K562 (cell line): ENCODE data around the gene FRMD4A. TPM values are rescaled to one million over a fixed set of nuclear protein-coding genes. Genes with fewer than 3 reads are reported as not detected.

Source experiments
- ATAC-seq: fragments of 200-7000 bp; cut with Tn5 transposase; 3 replicates; pipeline ENCODE4 v1.9.1; 2020; ENCODE audit warnings: moderate library complexity
- BruUV-seq: library from RNA; stranded (reverse); fragments of 400-500 nt; replicated peaks from 2 replicates; lab custom pipeline; 2021; lab: Mats Ljungman, UMichigan
- CTCF ChIA-PET: fragments of 300-600 bp; formaldehyde crosslinking; extraction: SDS; loops from one replicate; lab custom pipeline; 2021; ENCODE audit warnings: low intra/inter-chr PET ratio; lab: Yijun Ruan, JAX
- POLR2A ChIA-PET: fragments of 300-600, 350-650 bp; sonication (Branson Sonifier 250); formaldehyde crosslinking; extraction: SDS; loops from one replicate; lab custom pipeline; 2021; ENCODE audit warnings: antibody characterized with exemption, inconsistent platforms; lab: Yijun Ruan, JAX
- DNase-seq, 4 experiments: peaks; one replicate each; pipeline versions ENCODE4 v3.0.0 to v3.0.0-alpha.2; 2011 to 2018; ENCODE audit warnings: low spot score in 3 of 4, mixed read lengths in 3 of 4; ENCODE audit errors: extremely low read depth in 1 of 4
- FAIRE-seq: peaks from 2 replicates; lab custom pipeline; 2011; peaks lifted over from hg19 to GRCh38; lab: Jason Lieb, UNC
- H2AFZ ChIP-seq: 2 replicates; pipeline ENCODE4 v1.6.0; 2011; ENCODE audit warnings: low read depth, low read length, control low read depth, inconsistent platforms
- H3K27ac ChIP-seq: fragments of 200-600 bp; 3 replicates; pipeline ENCODE4 v1.8.0; 2011; ENCODE audit warnings: low read depth, mild to moderate bottlenecking, control low read depth, inconsistent platforms, low read length, moderate library complexity, mixed read lengths; ENCODE audit errors: extremely low read depth
- H3K27me3 ChIP-seq, 2 experiments: fragments of 300-600 bp in 1 of 2; 2 replicates in 1 of 2; 3 replicates in 1 of 2; pipeline versions ENCODE4 v1.6.0 to v1.8.0; 2011; ENCODE audit warnings: inconsistent platforms in 2 of 2, low read length in 2 of 2, mild to moderate bottlenecking in 1 of 2, mixed read lengths in 1 of 2, moderate library complexity in 1 of 2; ENCODE audit not compliant: control insufficient read depth in 2 of 2, insufficient read depth in 2 of 2
- H3K36me3 ChIP-seq: fragments of 300-600 bp; 3 replicates; pipeline ENCODE4 v1.8.0; 2011; ENCODE audit warnings: mild to moderate bottlenecking, low read length, inconsistent platforms; ENCODE audit not compliant: control insufficient read depth, insufficient read depth
- H3K4me1 ChIP-seq, 2 experiments: fragments of 200-600 bp in 1 of 2; replicated peaks in 1 of 2; 2 replicates in 1 of 2; 3 replicates in 1 of 2; pipeline versions ENCODE4 v1.5.1 to v1.8.0; 2011; ENCODE audit warnings: inconsistent platforms in 2 of 2, low read length in 2 of 2, mild to moderate bottlenecking in 1 of 2, mixed read lengths in 1 of 2, moderate library complexity in 1 of 2; ENCODE audit not compliant: control insufficient read depth in 2 of 2, insufficient read depth in 2 of 2
- H3K4me2 ChIP-seq: 2 replicates; pipeline ENCODE4 v1.6.1; 2011; ENCODE audit warnings: low read length, control low read depth, inconsistent platforms, mixed read lengths; ENCODE audit not compliant: insufficient read depth
- H3K4me3 ChIP-seq: fragments of 200-600 bp; sonication (generic), shearing (Covaris generic); 2 replicates; pipeline ENCODE4 v1.5.1; 2016; ENCODE audit warnings: control low read depth, inconsistent platforms
- H3K79me2 ChIP-seq: fragments of 200-600 bp; 3 replicates; pipeline ENCODE4 v1.8.0; 2011; ENCODE audit warnings: low read length, inconsistent platforms; ENCODE audit not compliant: control insufficient read depth, insufficient read depth
- H3K9ac ChIP-seq, 2 experiments: 2 replicates each; pipeline versions ENCODE4 v1.6.0 to v1.6.1; 2011; ENCODE audit warnings: low read depth in 2 of 2, low read length in 2 of 2, control low read depth in 1 of 2, inconsistent platforms in 1 of 2, mild to moderate bottlenecking in 1 of 2, mixed read lengths in 1 of 2; ENCODE audit not compliant: insufficient read depth in 1 of 2
- H3K9me1 ChIP-seq: one replicate; pipeline ENCODE4 v1.6.0; 2011; ENCODE audit warnings: inconsistent platforms, mild to moderate bottlenecking, low read length, moderate library complexity; ENCODE audit not compliant: control insufficient read depth, insufficient read depth
- H3K9me3 ChIP-seq: replicated peaks from 2 replicates; pipeline ENCODE4 v1.5.1; 2011; ENCODE audit warnings: low read depth, low read length, inconsistent platforms; ENCODE audit not compliant: control insufficient read depth, insufficient read depth
- H4K20me1 ChIP-seq: replicated peaks from 2 replicates; pipeline ENCODE4 v1.6.1; 2011; ENCODE audit warnings: low read length, inconsistent platforms, mixed read lengths; ENCODE audit not compliant: control insufficient read depth, insufficient read depth
- BHLHE40 ChIP-seq: IDR thresholded peaks from 2 replicates; pipeline ENCODE4 v1.6.1; 2011; ENCODE audit warnings: low read length, improper control_type of control experiment
- CHD2 ChIP-seq: IDR thresholded peaks from 2 replicates; pipeline ENCODE4 v1.6.1; 2011; ENCODE audit warnings: low read depth, low read length
- E2F3 ChIP-seq: fragments of 250-450 bp; sonication (Bioruptor Pico); IDR thresholded peaks from 2 replicates; pipeline ENCODE4 v1.4.0; 2020; ENCODE audit warnings: mild to moderate bottlenecking
- FOS ChIP-seq: IDR thresholded peaks from 3 replicates; pipeline ENCODE4 v1.6.1; 2011; ENCODE audit not compliant: insufficient read length; ENCODE audit errors: extremely low read depth
- SLC30A9 ChIP-seq: fragments of 250-450 bp; sonication (Bioruptor Pico); IDR thresholded peaks from 2 replicates; pipeline ENCODE4 v1.8.0; 2022; ENCODE audit warnings: mild to moderate bottlenecking, moderate library complexity
- ZNF121 ChIP-seq: sonication (generic); formaldehyde crosslinking; conservative IDR thresholded peaks from 2 replicates; pipeline ENCODE4 v1.8.0; 2022; ENCODE audit warnings: missing genetic modification reagents
- ZNF407 ChIP-seq: fragments of 450-650 bp; IDR thresholded peaks from 2 replicates; pipeline ENCODE4 v1.6.1; 2016; ENCODE audit warnings: low read depth
- ZNF436 ChIP-seq: fragments of 250-450, 450-650 bp; sonication (Bioruptor Pico); formaldehyde crosslinking; IDR thresholded peaks from 2 replicates; pipeline ENCODE4 v1.7.0; 2020; ENCODE audit warnings: mild to moderate bottlenecking
- WGBS: fragments of 100-300 bp; shearing (Covaris generic); methylation state at CpG from one replicate; pipeline ENCODE4 v1.1.6; 2016; ENCODE audit warnings: low coverage, mixed read lengths; ENCODE audit not compliant: insufficient coverage; ENCODE audit errors: missing lambda C conversion rate; 5-methylcytosine and 5-hydroxymethylcytosine counted together
- in situ Hi-C: fragments of 300-500 bp; cut with MboI; formaldehyde crosslinking; loops from 4 replicates; pipeline ENCODE4 v1.15.0; 2018; ENCODE audit warnings: inconsistent platforms, mixed read lengths
- intact Hi-C: fragments of 100-400 bp; cut with micrococcal nuclease; formaldehyde crosslinking; loops from 2 replicates; pipeline ENCODE4 v1.14.2; 2022
- polyA plus RNA-seq, 8 experiments: library from polyadenylated mRNA; depleted of rRNA in 4 of 8; stranded (reverse) in 5 of 8; unstranded in 3 of 8; fragments of >200 nt; fragmentation: Nextera tagmentation in 2 of 8; fragmentation: Illumina TruSeq in 1 of 8; extraction: Ambion mirVana in 2 of 8; extraction: Trizol in 1 of 8; gene quantifications; 2 replicates each; pipeline versions ENCODE4 v1.2.1 to v1.2.3, GENCODE V29; 2011 to 2014; ENCODE audit warnings: inconsistent platforms in 1 of 8, missing spikeins in 1 of 8
- total RNA-seq, 7 experiments: library from RNA; depleted of rRNA in 6 of 7; stranded (reverse); fragments of >200 nt in 6 of 7; fragmentation: Illumina TruSeq in 2 of 7; extraction: Trizol in 2 of 7; gene quantifications; 2 replicates each; pipeline versions ENCODE4 v1.2.1 to v1.2.3, GENCODE V29; 2011 to 2021; ENCODE audit warnings: low replicate concordance in 1 of 7

The FRMD4A gene
- total and polyA plus RNA-seq, 9 of the 15 experiments (the other 6 are each of a cell fraction or from before 2014, with no cell fraction given), result 0.80 to 5.2 (median 3.0) TPM

DNA sequence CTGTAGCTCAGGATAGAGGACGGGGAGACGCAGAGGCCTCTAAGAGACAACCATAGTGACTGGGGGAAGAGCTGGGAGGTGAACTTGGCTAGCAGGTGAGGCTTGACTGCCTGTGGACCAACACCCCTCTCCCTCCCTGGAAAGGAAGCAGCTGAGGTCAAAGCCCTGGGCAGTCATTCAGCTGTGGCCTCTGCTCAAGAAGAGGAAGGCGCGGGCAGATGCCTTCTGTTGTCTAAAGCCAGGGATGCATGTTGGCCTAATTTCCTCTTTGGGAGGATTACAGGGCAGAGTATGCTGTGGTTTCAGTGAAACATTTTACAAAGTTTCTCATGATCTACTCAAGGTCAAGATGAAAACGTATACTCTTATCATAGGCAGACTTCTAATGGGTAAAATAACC, 416.8 kb downstream of the FRMD4A start:
- Histone ChIP-seq H3K27me3 (peaks cover 14 to 24% of the 10 kb centered on the region in 2 experiments; a peak in 3 of 5 replicates), H4K20me1 (no peaks in the 10 kb centered on the region), H3K9ac (no peak overlapping the region), H3K27ac (no peak overlapping the region), H3K9me3 (no peaks in the 10 kb centered on the region), H3K79me2 (no peaks in the 10 kb centered on the region), H3K36me3 (no peaks in the 10 kb centered on the region), H2AFZ (no peak overlapping the region), H3K4me1 (no peaks in the 10 kb centered on the region), H3K4me2 (no peak overlapping the region)
- intact Hi-C loops, result no loop called here
- ATAC-seq, result no peak
- BruUV-seq, result no TSS peak
- TF ChIP-seq SLC30A9 (CRISPR knock-in tag) (no peak), BHLHE40 (no peak), ZNF436 (CRISPR knock-in tag) (no peak), ZNF121 (CRISPR knock-in tag) (no peak), ZNF407 (no peak), E2F3 (CRISPR knock-in tag) (no peak), CHD2 (no peak), FOS (no peak)
- TF ChIP-seq, all 486 proteins: peak for 0
- no peaks in the 10 kb centered on the region for H3K9me1 ChIP-seq
- CTCF ChIA-PET, result no interaction called here
- FAIRE-seq (no peak), DNase-seq (no peak)
- POLR2A ChIA-PET, result no interaction called here
- no peak overlapping the region for H3K4me3 ChIP-seq
- in situ Hi-C loops, result no loop called here
- 0% methylated on average over 5 of the region's 5 CpGs for WGBS
